Spinal cord (tissue), 10 donors: ENCODE results near the gene MYLK3. TPM values are rescaled to one million over a fixed set of nuclear protein-coding genes. Genes with fewer than 3 reads are reported as not detected.

Source experiments
- DNase-seq, 6 donors: peaks; one replicate each; pipeline versions ENCODE4 v3.0.0 to v3.0.0-alpha.2; 2013 to 2015; ENCODE audit warnings: low spot score in 6 of 6, low read depth in 4 of 6
- H3K27ac ChIP-seq: one replicate; pipeline ENCODE4 v1.5.1; 2013; ENCODE audit warnings: low read depth, low read length, control low read depth
- H3K27me3 ChIP-seq: one replicate; pipeline ENCODE4 v1.6.1; 2013; ENCODE audit warnings: low read length; ENCODE audit not compliant: control insufficient read depth, insufficient read depth
- H3K36me3 ChIP-seq: one replicate; pipeline ENCODE4 v1.6.1; 2013; ENCODE audit warnings: low read length; ENCODE audit not compliant: control insufficient read depth, insufficient read depth
- H3K4me1 ChIP-seq: one replicate; pipeline ENCODE4 v1.6.1; 2013; ENCODE audit warnings: low read length; ENCODE audit not compliant: control insufficient read depth, insufficient read depth
- H3K4me3 ChIP-seq: one replicate; pipeline ENCODE4 v1.5.1; 2013; ENCODE audit warnings: low read depth, low read length, control low read depth
- H3K9me3 ChIP-seq: one replicate; pipeline ENCODE4 v1.6.1; 2013; ENCODE audit warnings: low read length; ENCODE audit not compliant: control insufficient read depth, insufficient read depth
- WGBS: methylation state at CpG from one replicate; pipeline ENCODE4 v1.1.5; 2013; ENCODE audit warnings: missing lambda C conversion rate; ENCODE audit not compliant: insufficient coverage; 5-methylcytosine and 5-hydroxymethylcytosine counted together
- polyA plus RNA-seq, 2 donors: library from polyadenylated mRNA; unstranded; fragments of 120-200 nt; gene quantifications; one replicate each; pipeline ENCODE4 v1.2.1, GENCODE V29; 2013; ENCODE audit not compliant: insufficient read length in 2 of 2
- total RNA-seq, 2 donors: library from RNA; depleted of rRNA in 1 of 2; stranded (reverse); fragments of 120-200 nt in 1 of 2; fragments of >200 nt in 1 of 2; gene quantifications; one replicate each; pipeline versions ENCODE4 v1.2.3 to v1.2.4, GENCODE V29; 2013 to 2014
- donor health status: healthy.

The MYLK3 gene
- total and polyA plus RNA-seq, 4 donors, result 4.0 to 7.3 (median 6.5) TPM

DNA sequence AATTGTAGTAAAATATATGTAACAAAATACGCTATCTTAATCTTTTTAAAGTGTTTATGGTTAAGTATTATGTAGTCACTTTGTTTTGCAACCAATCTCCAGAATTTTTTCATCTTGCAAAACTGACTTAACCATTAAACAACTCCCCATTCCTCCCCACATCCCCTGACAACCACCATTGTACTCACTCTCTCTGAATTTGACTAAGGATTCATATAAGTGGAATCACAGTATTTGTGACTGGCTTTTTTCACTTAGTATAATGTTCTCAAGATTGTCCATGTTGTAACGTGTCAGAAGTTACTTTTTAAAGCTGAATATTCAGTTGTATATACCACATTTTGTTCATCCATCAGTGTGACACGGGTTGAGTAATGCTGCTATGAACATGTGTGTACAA lies 48.1 kb downstream of the MYLK3 start:
- no CpG with 5 or more reads among the region's 3 CpGs for WGBS

DNA sequence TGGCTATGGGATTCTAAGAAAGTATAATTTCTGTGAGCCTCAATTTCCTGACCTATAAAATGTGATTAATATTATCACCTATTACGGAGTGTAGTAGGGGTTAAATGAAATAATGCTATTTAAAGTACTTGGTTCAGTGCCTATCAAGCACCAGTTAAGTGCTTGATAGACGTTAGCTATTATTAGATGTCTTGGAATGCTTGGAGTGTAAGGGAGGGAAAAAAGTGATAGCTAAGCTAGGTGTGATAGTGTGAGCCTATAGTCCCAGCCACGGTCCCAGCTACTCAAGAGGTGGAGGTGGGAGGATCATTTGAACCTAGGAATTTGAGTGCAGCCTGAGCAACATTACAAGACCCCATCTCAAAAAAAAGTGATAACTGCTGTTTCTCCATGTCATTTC lies 51.2 kb downstream of the MYLK3 start:
- WGBS, result 88% methylated on average over 1 of the region's 3 CpGs

More for the DNA sequence above, 48.1 kb downstream of the MYLK3 start:
- Histone ChIP-seq H3K4me1 (no peaks in the 10 kb centered on the region), H3K27ac (no peak overlapping the region), H3K27me3 (no peaks in the 10 kb centered on the region), H3K9me3 (no peaks in the 10 kb centered on the region), H3K4me3 (no peak overlapping the region), H3K36me3 (peaks cover 5% of the 10 kb centered on the region)
- no peak for DNase-seq

DNA sequence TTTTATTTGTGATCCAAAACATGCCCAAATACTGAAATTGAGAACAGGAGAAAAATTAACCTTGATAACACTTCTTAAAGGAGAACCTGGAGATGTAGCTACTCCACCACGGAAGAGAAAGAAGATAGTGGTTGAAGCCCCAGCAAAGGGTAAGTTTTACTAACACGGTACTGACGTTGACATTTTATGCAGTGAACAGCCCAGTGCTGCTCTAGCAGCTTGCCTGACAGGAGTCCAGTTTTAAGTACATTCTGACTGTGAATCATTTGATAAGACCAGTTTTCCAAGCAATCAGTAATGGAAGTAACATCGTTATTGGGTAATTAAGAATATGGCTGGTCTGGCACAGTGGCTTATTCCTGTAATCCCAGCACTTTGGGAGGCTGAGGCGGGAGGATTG lies 52.2 kb downstream of the MYLK3 start:
- 97% methylated on average over 5 of the region's 5 CpGs for WGBS

More for the DNA sequence above, 51.2 kb downstream of the MYLK3 start:
- H3K9me3 ChIP-seq, result no peaks in the 10 kb centered on the region
- no peak overlapping the region for H3K27ac ChIP-seq
- DNase-seq, result no peak
- H3K4me3 ChIP-seq, result no peak overlapping the region
- H3K36me3 ChIP-seq, result peaks cover 5% of the 10 kb centered on the region
- no peaks in the 10 kb centered on the region for H3K27me3 ChIP-seq
- H3K4me1 ChIP-seq, result no peaks in the 10 kb centered on the region

DNA sequence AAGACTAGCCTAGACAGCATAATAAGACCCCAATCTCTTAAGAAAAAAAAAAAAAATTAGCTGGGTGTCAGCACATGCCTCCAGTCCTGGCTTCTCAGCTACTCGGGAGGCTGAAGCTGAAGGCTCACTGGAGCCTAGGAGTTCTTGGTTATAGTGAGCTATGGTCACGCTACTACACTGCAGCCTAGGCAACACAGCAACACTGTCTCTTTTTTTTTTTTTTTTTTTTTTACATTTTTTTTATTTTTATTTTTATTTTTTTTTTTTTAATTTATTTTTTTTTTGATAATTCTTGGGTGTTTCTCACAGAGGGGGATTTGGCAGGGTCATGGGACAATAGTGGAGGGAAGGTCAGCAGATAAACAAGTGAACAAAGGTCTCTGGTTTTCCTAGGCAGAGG lies 54.5 kb downstream of the MYLK3 start:
- no CpG with 5 or more reads among the region's 2 CpGs for WGBS
- no peak overlapping the region for H3K27ac ChIP-seq
- H3K36me3 ChIP-seq, result peaks cover 8% of the 10 kb centered on the region
- H3K9me3 ChIP-seq, result no peaks in the 10 kb centered on the region
- H3K4me1 ChIP-seq, result peaks cover 7% of the 10 kb centered on the region
- no peak overlapping the region for H3K4me3 ChIP-seq
- DNase-seq, result no peak
- no peaks in the 10 kb centered on the region for H3K27me3 ChIP-seq

More for the DNA sequence above, 52.2 kb downstream of the MYLK3 start:
- Histone ChIP-seq H3K4me1 (peaks cover under 1% of the 10 kb centered on the region), H3K27me3 (no peaks in the 10 kb centered on the region), H3K4me3 (no peak overlapping the region), H3K9me3 (no peaks in the 10 kb centered on the region), H3K36me3 (peaks cover 8% of the 10 kb centered on the region), H3K27ac (no peak overlapping the region)
- DNase-seq, result no peak

DNA sequence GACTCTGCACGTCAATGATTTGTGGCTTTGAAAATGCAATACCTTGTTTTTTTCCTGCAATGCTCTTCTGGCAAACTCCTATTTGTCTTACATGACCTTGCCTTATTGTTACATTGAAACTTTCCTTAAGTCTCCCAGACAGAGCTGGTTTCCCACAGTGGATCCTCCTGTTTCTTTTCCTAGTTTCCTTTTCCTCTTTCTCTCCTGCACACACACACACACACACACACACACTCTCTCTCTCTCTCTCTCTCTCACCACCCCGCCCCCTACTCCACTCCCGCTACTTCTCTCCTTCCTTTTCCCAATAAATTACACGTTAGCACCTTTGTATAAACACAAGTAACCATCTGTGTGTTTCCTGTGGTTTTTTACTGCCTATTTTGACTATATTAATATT lies 56.4 kb downstream of the MYLK3 start:
- Histone ChIP-seq H3K9me3 (no peaks in the 10 kb centered on the region), H3K27me3 (no peaks in the 10 kb centered on the region), H3K4me1 (peaks cover 11% of the 10 kb centered on the region), H3K27ac (no peak overlapping the region), H3K36me3 (peaks cover 8% of the 10 kb centered on the region), H3K4me3 (no peak overlapping the region)
- WGBS, result 73% methylated on average over 1 of the region's 4 CpGs
- no peak for DNase-seq

DNA sequence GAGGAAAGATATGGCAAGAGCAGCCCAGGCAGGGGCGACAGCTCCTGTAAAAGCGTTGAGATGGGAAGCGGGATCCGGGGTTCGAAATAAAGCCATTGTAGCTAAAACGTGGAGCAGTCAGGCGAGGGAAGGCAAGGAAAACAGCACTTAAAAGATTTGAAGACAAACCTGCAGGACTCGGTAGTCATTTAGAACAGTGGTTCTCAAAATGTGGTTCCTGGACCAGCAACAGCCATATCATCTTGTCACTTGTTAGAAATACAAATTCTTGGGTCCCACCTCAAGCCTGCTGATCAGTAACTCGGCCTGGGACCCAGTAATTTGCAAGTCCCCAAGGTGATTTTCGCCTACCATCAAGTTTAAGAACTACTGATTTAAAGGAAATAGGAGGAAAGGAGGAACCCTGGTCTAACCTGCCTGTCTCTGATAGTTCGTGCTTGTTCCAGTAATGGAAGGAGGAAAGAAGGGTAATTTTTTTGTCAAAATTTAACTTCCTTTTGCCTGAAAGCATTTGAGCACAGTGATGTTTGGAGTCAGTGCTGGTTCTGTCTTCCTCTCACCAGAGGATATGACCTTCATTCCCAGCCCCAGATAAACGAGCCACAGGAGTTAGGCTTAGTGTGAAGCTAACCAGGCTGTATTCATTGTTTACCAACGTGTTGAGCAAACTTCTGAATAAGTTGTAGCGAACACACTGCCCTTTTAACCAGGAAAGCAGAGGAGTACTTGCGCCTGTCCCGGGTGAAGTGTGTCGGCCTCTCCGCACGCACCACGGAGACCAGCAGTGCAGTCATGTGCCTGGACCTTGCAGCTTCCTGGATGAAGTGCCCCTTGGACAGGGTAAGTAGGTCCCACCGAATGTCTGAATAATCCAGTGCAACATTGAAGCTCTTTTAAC lies 57.6 kb downstream of the MYLK3 start:
- H3K4me1 ChIP-seq, result peaks cover 11% of the 10 kb centered on the region
- no peaks in the 10 kb centered on the region for H3K27me3 ChIP-seq
- peak overlapping the region; percentile 84 for H3K4me3 ChIP-seq
- H3K36me3 ChIP-seq, result peaks cover 3% of the 10 kb centered on the region
- no peak for DNase-seq
- 10% methylated on average over 17 of the region's 21 CpGs for WGBS
- no peaks in the 10 kb centered on the region for H3K9me3 ChIP-seq
- peak overlapping the region; percentile 96 for H3K27ac ChIP-seq

DNA sequence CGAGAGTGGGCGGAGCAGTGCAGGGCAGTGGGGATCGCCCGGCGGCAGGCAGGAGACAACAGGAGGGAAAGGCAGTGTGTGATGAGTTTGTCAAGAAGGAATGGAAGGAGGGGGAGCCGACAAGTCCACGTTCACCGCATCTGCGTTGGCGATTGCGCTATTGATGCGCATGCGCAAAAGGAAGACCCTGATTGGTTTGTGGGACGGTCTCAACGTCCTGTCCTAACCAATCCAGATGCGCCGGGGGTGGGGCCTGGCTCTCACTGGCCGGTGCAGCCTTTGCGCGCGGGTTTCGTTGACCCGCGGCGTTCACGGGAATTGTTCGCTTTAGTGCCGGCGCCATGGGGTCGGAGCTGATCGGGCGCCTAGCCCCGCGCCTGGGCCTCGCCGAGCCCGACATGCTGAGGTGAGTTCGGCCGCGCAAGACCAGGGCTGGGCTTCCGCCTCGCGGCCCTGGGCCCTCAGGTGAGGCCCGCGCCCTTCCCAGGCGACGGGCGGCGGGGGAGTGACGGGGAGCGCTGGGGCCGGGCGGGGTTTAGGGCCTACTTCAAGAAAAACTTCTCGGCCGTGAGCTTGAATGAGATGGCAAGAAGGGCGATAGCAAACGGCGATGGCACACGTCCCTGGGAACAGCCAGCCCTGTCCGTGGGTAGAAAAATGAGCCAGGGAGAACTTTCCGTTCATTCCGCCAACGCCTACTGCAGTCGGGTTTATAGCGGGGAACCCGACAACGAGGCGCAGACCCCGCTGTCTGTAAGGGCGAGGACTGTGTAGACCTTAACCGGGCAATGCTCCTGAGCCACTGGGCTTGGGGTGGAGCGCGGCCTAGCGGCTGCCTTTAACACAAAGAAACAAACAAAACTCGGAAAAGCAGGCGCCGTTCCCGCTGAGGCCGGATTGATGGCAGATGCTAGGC lies 58.5 kb downstream of the MYLK3 start, which contains the start of gene ORC6:
ORC6 (plus strand) TSS at position 295 of the 916 bp plus-strand sequence; CDS start at position 342, 47 bp downstream.
- Histone ChIP-seq H3K27ac (peak within 1 kb of the TSS; percentile 96), H3K4me3 (peak within 1 kb of the TSS; percentile 84), H3K9me3 (no peaks in the 10 kb centered on the region), H3K36me3 (peaks cover 3% of the 10 kb centered on the region), H3K4me1 (peaks cover 11% of the 10 kb centered on the region), H3K27me3 (no peaks in the 10 kb centered on the region)
- DNase-seq, result peak; percentile 93 to 100 (median 98)
- under 1% methylated on average over 79 of the region's 79 CpGs for WGBS

DNA sequence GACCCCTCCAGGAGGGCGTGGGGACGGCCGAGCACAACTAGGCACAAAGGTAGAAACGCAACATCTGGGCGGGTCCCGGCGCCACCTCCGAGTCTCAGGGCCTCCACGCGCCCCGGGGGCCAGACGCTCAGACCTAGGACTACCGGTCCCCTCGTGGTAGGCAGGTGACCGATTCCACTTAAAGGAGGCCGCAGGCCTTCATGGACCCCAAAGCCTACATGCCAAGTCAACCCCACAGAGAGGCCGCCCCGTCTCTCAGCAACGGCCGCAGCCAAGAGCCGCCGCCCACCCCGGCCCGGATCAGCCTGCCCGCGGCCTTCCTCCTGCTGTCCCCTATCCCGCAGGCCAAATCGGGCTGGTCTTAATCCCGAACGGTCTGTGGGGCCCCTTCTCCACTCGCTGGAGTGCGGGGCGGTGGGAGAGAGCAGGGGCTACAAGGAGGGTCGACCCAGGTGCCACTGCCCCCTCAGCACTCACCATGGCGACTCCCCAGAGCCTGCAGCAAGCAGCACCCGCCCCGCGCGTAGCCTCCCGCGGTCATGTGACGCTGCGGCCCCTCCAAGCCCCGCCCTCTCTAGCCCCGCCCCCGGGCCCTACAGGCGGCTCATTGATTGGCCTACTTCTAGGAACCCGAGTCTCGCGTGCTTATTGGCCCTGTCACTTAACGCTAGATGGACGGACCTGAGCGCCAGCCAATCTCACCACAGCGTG lies 59.3 kb downstream of the MYLK3 start, which contains the start of gene VPS35:
VPS35 (minus strand) TSS at position 525 of the 711 bp plus-strand sequence; CDS start at position 480, 45 bp downstream.
- Histone ChIP-seq H3K27ac (peak within 1 kb of the TSS; percentile 96), H3K9me3 (no peaks in the 10 kb centered on the region), H3K4me3 (peak within 1 kb of the TSS; percentile 84), H3K4me1 (peaks cover 11% of the 10 kb centered on the region), H3K36me3 (peaks cover 3% of the 10 kb centered on the region), H3K27me3 (no peaks in the 10 kb centered on the region)
- DNase-seq, result peak in 4 of 6 donors; percentile 98 to 100 (median 98)
- WGBS, result under 1% methylated on average over 54 of the region's 54 CpGs
